ENCODE results near the gene XCR1. TPM values are rescaled to one million over a fixed set of nuclear protein-coding genes. Genes with fewer than 3 reads are reported as not detected.

Gene XCR1
- total and polyA plus RNA-seq, 9 donors = 0.08 to 0.60 (median 0.15) TPM

GRCh38 chr3:46027736-46028397 is 584 bp upstream of the XCR1 start:
- no peak overlapping the region for H3K27ac ChIP-seq (ENCODE audit: low read length)
- no peaks in the 10 kb centered on the region for H3K4me1 ChIP-seq (ENCODE audit: control insufficient read depth, insufficient read depth, low read length)
- no peaks in the 10 kb centered on the region for H3K36me3 ChIP-seq (ENCODE audit: control insufficient read depth, insufficient read depth, low read length)
- H3K4me3 ChIP-seq (ENCODE audit: low read length) = no peak overlapping the region
- H3K9me3 ChIP-seq (replicated peaks; ENCODE audit: control insufficient read depth, low read depth, low read length) = peaks cover 11% of the 10 kb centered on the region
- no peak for DNase-seq
- H3K27me3 ChIP-seq (ENCODE audit: control insufficient read depth, insufficient read depth, low read length) = no peaks in the 10 kb centered on the region
- WGBS (ENCODE audit: insufficient coverage) = 86% methylated on average over 4 of the region's 6 CpGs

- Histone ChIP-seq H3K9me3 (replicated peaks; ENCODE audit: control insufficient read depth, low read depth, low read length) (peaks cover 9% of the 10 kb centered on the region), H3K4me3 (ENCODE audit: low read length) (no peak overlapping the region), H3K27me3 (ENCODE audit: control insufficient read depth, insufficient read depth, low read length) (no peaks in the 10 kb centered on the region), H3K4me1 (ENCODE audit: control insufficient read depth, insufficient read depth, low read length) (no peaks in the 10 kb centered on the region), H3K36me3 (ENCODE audit: control insufficient read depth, insufficient read depth, low read length) (no peaks in the 10 kb centered on the region), H3K27ac (ENCODE audit: low read length) (no peak overlapping the region)
- WGBS (ENCODE audit: insufficient coverage) = 80% methylated on average over 1 of the region's 1 CpG
- no peak for DNase-seq
Observed at GRCh38 chr3:46025139-46025538, 2.1 kb downstream of the XCR1 start.

GRCh38 chr3:46024131-46024530 is 3.2 kb downstream of the XCR1 start:
- Histone ChIP-seq H3K9me3 (replicated peaks; ENCODE audit: control insufficient read depth, low read depth, low read length) (peaks cover 9% of the 10 kb centered on the region), H3K4me3 (ENCODE audit: low read length) (no peak overlapping the region), H3K36me3 (ENCODE audit: control insufficient read depth, insufficient read depth, low read length) (no peaks in the 10 kb centered on the region), H3K4me1 (ENCODE audit: control insufficient read depth, insufficient read depth, low read length) (no peaks in the 10 kb centered on the region), H3K27me3 (ENCODE audit: control insufficient read depth, insufficient read depth, low read length) (no peaks in the 10 kb centered on the region), H3K27ac (ENCODE audit: low read length) (no peak overlapping the region)
- DNase-seq = no peak
- no CpG with 5 or more reads among the region's 3 CpGs for WGBS (ENCODE audit: insufficient coverage)

- Histone ChIP-seq H3K4me3 (ENCODE audit: low read length) (no peak overlapping the region), H3K27me3 (ENCODE audit: control insufficient read depth, insufficient read depth, low read length) (no peaks in the 10 kb centered on the region), H3K36me3 (ENCODE audit: control insufficient read depth, insufficient read depth, low read length) (no peaks in the 10 kb centered on the region), H3K27ac (ENCODE audit: low read length) (no peak overlapping the region), H3K4me1 (ENCODE audit: control insufficient read depth, insufficient read depth, low read length) (no peaks in the 10 kb centered on the region), H3K9me3 (replicated peaks; ENCODE audit: control insufficient read depth, low read depth, low read length) (peaks cover 9% of the 10 kb centered on the region)
- WGBS (ENCODE audit: insufficient coverage) = 89% methylated on average over 23 of the region's 34 CpGs
- no peak for DNase-seq
Observed at GRCh38 chr3:46022909-46023785, 4.1 kb downstream of the XCR1 start.

- DNase-seq = no peak
- no peaks in the 10 kb centered on the region for H3K4me1 ChIP-seq (ENCODE audit: control insufficient read depth, insufficient read depth, low read length)
- 98% methylated on average over 7 of the region's 8 CpGs for WGBS (ENCODE audit: insufficient coverage)
Observed at GRCh38 chr3:46021516-46021915, 5.8 kb downstream of the XCR1 start.

GRCh38 chr3:46020766-46021510 is 6.3 kb downstream of the XCR1 start:
- Histone ChIP-seq H3K4me1 (ENCODE audit: control insufficient read depth, insufficient read depth, low read length) (no peaks in the 10 kb centered on the region), H3K27ac (ENCODE audit: low read length) (no peak overlapping the region), H3K27me3 (ENCODE audit: control insufficient read depth, insufficient read depth, low read length) (no peaks in the 10 kb centered on the region), H3K4me3 (ENCODE audit: low read length) (no peak overlapping the region), H3K9me3 (replicated peaks; ENCODE audit: control insufficient read depth, low read depth, low read length) (no peaks in the 10 kb centered on the region), H3K36me3 (ENCODE audit: control insufficient read depth, insufficient read depth, low read length) (no peaks in the 10 kb centered on the region)
- DNase-seq = no peak
- 95% methylated on average over 36 of the region's 37 CpGs for WGBS (ENCODE audit: insufficient coverage)

More at GRCh38 chr3:46021516-46021915, 5.8 kb downstream of the XCR1 start:
- Histone ChIP-seq H3K9me3 (replicated peaks; ENCODE audit: control insufficient read depth, low read depth, low read length) (no peaks in the 10 kb centered on the region), H3K4me3 (ENCODE audit: low read length) (no peak overlapping the region), H3K27ac (ENCODE audit: low read length) (no peak overlapping the region), H3K27me3 (ENCODE audit: control insufficient read depth, insufficient read depth, low read length) (no peaks in the 10 kb centered on the region), H3K36me3 (ENCODE audit: control insufficient read depth, insufficient read depth, low read length) (no peaks in the 10 kb centered on the region)

GRCh38 chr3:46019707-46020106 is 7.6 kb downstream of the XCR1 start:
- no peak overlapping the region for H3K4me3 ChIP-seq (ENCODE audit: low read length)
- H3K36me3 ChIP-seq (ENCODE audit: control insufficient read depth, insufficient read depth, low read length) = no peaks in the 10 kb centered on the region

GRCh38 chr3:46017720-46018119 is 9.6 kb downstream of the XCR1 start:
- H3K36me3 ChIP-seq (ENCODE audit: control insufficient read depth, insufficient read depth, low read length) = no peaks in the 10 kb centered on the region
- no peaks in the 10 kb centered on the region for H3K4me1 ChIP-seq (ENCODE audit: control insufficient read depth, insufficient read depth, low read length)
- no peak overlapping the region for H3K27ac ChIP-seq (ENCODE audit: low read length)
- H3K4me3 ChIP-seq (ENCODE audit: low read length) = no peak overlapping the region
- H3K27me3 ChIP-seq (ENCODE audit: control insufficient read depth, insufficient read depth, low read length) = no peaks in the 10 kb centered on the region
- no peak for DNase-seq
- WGBS (ENCODE audit: insufficient coverage) = 70% methylated on average over 1 of the region's 2 CpGs
- no peaks in the 10 kb centered on the region for H3K9me3 ChIP-seq (replicated peaks; ENCODE audit: control insufficient read depth, low read depth, low read length)

More at GRCh38 chr3:46019707-46020106, 7.6 kb downstream of the XCR1 start:
- H3K27me3 ChIP-seq (ENCODE audit: control insufficient read depth, insufficient read depth, low read length) = no peaks in the 10 kb centered on the region
- no peaks in the 10 kb centered on the region for H3K9me3 ChIP-seq (replicated peaks; ENCODE audit: control insufficient read depth, low read depth, low read length)
- no peaks in the 10 kb centered on the region for H3K4me1 ChIP-seq (ENCODE audit: control insufficient read depth, insufficient read depth, low read length)
- DNase-seq = no peak
- H3K27ac ChIP-seq (ENCODE audit: low read length) = no peak overlapping the region
- 89% methylated on average over 1 of the region's 1 CpG for WGBS (ENCODE audit: insufficient coverage)

GRCh38 chr3:46013316-46014094 is 13.8 kb downstream of the XCR1 start:
- no peak overlapping the region for H3K27ac ChIP-seq (ENCODE audit: low read length)
- no peaks in the 10 kb centered on the region for H3K27me3 ChIP-seq (ENCODE audit: control insufficient read depth, insufficient read depth, low read length)
- no peaks in the 10 kb centered on the region for H3K4me1 ChIP-seq (ENCODE audit: control insufficient read depth, insufficient read depth, low read length)
- no peak overlapping the region for H3K4me3 ChIP-seq (ENCODE audit: low read length)
- no peaks in the 10 kb centered on the region for H3K9me3 ChIP-seq (replicated peaks; ENCODE audit: control insufficient read depth, low read depth, low read length)
- no peaks in the 10 kb centered on the region for H3K36me3 ChIP-seq (ENCODE audit: control insufficient read depth, insufficient read depth, low read length)
- DNase-seq = no peak
- WGBS (ENCODE audit: insufficient coverage) = 47% methylated on average over 3 of the region's 7 CpGs

All from muscle of leg (tissue), 11 donors.